AG04449 (cell line): ENCODE results near the gene ZNF695.

ENCODE experiments used
- CTCF ChIA-PET: fragments of 350-600 bp; formaldehyde crosslinking; extraction: SDS; loops from one replicate; lab custom pipeline; 2021; ENCODE audit warnings: antibody characterized with exemption; lab: Yijun Ruan, JAX
- POLR2A ChIA-PET: fragments of 400-600, 350-600 bp; formaldehyde crosslinking; extraction: SDS; loops from one replicate; lab custom pipeline; 2020; ENCODE audit warnings: antibody characterized with exemption, inconsistent platforms; lab: Yijun Ruan, JAX
- DNase-seq: peaks from one replicate; pipeline ENCODE4 v3.0.0-alpha.2; 2010; ENCODE audit warnings: low read depth, low spot score
- H3K4me3 ChIP-seq: 2 replicates; pipeline ENCODE4 v1.5.1; 2011; ENCODE audit warnings: low read depth, mild to moderate bottlenecking, control low read depth, low read length
- TF ChIP-seq, protein P1 (sequence below): IDR thresholded peaks from one replicate; pipeline ENCODE4 v1.5.1; 2011; ENCODE audit warnings: mild to moderate bottlenecking, moderate library complexity, low read length, control low read depth, inconsistent platforms; ENCODE audit not compliant: insufficient read depth; ENCODE audit errors: missing control alignments

Gene ZNF695

GRCh38 chr1:246987083-246987690 lies 20.7 kb downstream of the ZNF695 start:
- no peak for DNase-seq
- ChIA-PET POLR2A (no interaction called here), CTCF (no interaction called here)
- no peak overlapping the region for H3K4me3 ChIP-seq
- TF ChIP-seq, protein P1, sequence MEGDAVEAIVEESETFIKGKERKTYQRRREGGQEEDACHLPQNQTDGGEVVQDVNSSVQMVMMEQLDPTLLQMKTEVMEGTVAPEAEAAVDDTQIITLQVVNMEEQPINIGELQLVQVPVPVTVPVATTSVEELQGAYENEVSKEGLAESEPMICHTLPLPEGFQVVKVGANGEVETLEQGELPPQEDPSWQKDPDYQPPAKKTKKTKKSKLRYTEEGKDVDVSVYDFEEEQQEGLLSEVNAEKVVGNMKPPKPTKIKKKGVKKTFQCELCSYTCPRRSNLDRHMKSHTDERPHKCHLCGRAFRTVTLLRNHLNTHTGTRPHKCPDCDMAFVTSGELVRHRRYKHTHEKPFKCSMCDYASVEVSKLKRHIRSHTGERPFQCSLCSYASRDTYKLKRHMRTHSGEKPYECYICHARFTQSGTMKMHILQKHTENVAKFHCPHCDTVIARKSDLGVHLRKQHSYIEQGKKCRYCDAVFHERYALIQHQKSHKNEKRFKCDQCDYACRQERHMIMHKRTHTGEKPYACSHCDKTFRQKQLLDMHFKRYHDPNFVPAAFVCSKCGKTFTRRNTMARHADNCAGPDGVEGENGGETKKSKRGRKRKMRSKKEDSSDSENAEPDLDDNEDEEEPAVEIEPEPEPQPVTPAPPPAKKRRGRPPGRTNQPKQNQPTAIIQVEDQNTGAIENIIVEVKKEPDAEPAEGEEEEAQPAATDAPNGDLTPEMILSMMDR: no peak

GRCh38 chr1:246978785-246979184 lies 29.1 kb downstream of the ZNF695 start:
- H3K4me3 ChIP-seq: no peak overlapping the region
- POLR2A ChIA-PET: no interaction called here
- CTCF ChIA-PET: no interaction called here
- TF ChIP-seq, protein P1: no peak
- DNase-seq: no peak

DNA sequence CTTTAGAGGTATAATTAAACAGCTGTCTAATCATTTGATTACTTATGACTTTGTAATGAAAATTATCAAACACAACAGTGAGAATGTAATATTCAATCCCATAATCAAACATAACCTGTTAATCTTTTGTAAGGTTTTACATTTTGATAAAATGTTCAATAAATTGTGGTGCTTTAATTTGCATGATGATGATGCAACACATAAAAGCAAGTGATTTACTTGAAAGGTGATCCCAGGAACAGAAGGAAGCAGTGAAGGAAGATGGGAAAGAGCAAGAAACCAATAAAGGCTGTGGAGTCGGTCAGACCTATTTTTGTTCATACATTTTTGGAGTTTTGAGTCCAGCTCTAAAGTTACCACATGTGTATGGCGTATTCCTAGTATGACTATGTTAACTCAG lies 29.6 kb downstream of the ZNF695 start:
- POLR2A ChIA-PET: no interaction called here
- TF ChIP-seq, protein P1: no peak
- H3K4me3 ChIP-seq: no peak overlapping the region
- CTCF ChIA-PET: no interaction called here
- DNase-seq: no peak

DNA sequence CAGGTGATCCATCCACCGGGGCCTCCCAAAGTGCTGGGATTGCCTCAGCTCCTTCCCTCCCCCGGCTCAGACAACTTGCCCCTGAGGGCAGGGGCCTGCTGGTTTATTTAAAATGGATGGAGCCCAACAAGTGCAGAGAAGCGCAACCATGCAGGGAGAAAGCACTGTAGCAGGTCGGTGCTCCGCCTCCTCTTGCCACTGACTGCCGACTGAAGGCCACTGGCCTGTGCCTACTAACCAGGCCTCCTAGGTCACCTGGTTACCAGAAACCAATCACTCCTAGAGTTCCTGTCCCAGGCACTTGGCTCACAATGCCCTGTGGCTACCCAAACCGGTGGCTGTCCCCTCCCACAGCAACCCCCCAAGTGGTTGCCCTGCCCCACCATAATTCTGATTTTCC lies 35.9 kb downstream of the ZNF695 start:
- DNase-seq: no peak
- POLR2A ChIA-PET: no interaction called here

GRCh38 chr1:246971090-246971721 lies 36.7 kb downstream of the ZNF695 start:
- no peak overlapping the region for H3K4me3 ChIP-seq
- TF ChIP-seq, protein P1: no peak
- ChIA-PET POLR2A (no interaction called here), CTCF (no interaction called here)
- no peak for DNase-seq

More for the DNA sequence above, 35.9 kb downstream of the ZNF695 start:
- TF ChIP-seq, protein P1: no peak
- CTCF ChIA-PET: no interaction called here
- no peak overlapping the region for H3K4me3 ChIP-seq

DNA sequence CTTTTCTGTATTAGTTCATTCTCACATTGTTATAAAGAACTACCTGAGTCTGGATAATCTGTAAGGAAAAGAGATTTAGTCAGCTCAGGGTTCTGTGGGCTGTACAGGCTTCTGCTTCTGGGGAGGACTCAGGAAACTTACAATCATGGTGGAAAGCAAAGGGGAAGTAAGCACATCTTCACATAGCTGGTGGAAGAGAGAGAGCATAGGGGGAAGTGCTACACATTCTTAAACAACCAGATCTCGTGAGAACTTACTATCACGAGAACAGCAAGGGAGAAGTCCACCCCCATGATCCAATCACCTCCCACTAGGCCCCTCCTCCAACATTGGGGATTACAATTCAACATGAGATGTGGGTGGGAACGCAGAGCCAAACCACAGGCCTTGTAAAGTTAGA lies 38.2 kb downstream of the ZNF695 start:
- ChIA-PET CTCF (no interaction called here), POLR2A (no interaction called here)
- no peak overlapping the region for H3K4me3 ChIP-seq
- no peak for DNase-seq
- TF ChIP-seq, protein P1: no peak
